Vagina (tissue), 2 donors: ENCODE results near the gene TOB2. TPM values are rescaled to one million over a fixed set of nuclear protein-coding genes. Genes with fewer than 3 reads are reported as not detected.
"Not testable (repeated sequence)": the region's sequence is repeated elsewhere in the genome, so short reads cannot be mapped to it uniquely, and the experiment has no call there.

Experiments used
- DNase-seq, 2 donors: peaks; one replicate each; pipeline ENCODE4 v3.0.0-alpha.2; 2017; ENCODE audit errors: extremely low spot score in 2 of 2
- H3K27ac ChIP-seq: fragments of 200-600 bp; sonication (generic); one replicate; pipeline ENCODE4 v1.5.1; 2019
- H3K27me3 ChIP-seq: fragments of 200-600 bp; sonication (generic); one replicate; pipeline ENCODE4 v1.5.1; 2019
- H3K36me3 ChIP-seq, 2 donors: fragments of 200-600 bp; sonication (generic); one replicate each; pipeline ENCODE4 v1.5.1; 2017 to 2019
- H3K4me1 ChIP-seq: fragments of 200-600 bp; sonication (generic); one replicate; pipeline ENCODE4 v1.5.1; 2019
- H3K4me3 ChIP-seq, 2 donors: fragments of 200-600 bp; sonication (generic); 1 replicate in 1 of 2; 2 replicates in 1 of 2; pipeline ENCODE4 v1.5.1; 2016 to 2019
- H3K9me3 ChIP-seq: fragments of 200-600 bp; sonication (generic); one replicate; pipeline ENCODE4 v1.5.1; 2019
- POLR2A ChIP-seq, 2 donors: fragments of 450-650 bp; IDR thresholded peaks; one replicate each; pipeline ENCODE4 v1.6.1; 2017; ENCODE audit warnings: antibody characterized with exemption in 2 of 2, mild to moderate bottlenecking in 2 of 2, moderate library complexity in 2 of 2
- POLR2AphosphoS5 ChIP-seq, 2 donors: sonication (generic); formaldehyde crosslinking; IDR thresholded peaks; one replicate each; pipeline ENCODE4 v1.9.0; 2017; ENCODE audit warnings: antibody characterized with exemption in 2 of 2, mild to moderate bottlenecking in 2 of 2, low read depth in 1 of 2; ENCODE audit not compliant: insufficient read depth in 1 of 2
- intact Hi-C: fragments of 100-400 bp; cut with DNase I; formaldehyde crosslinking; loops from one replicate; pipeline ENCODE4 v1.15.1; 2023
- total RNA-seq: library from RNA; depleted of rRNA; stranded (reverse); fragments of >200 nt; gene quantifications from one replicate; pipeline ENCODE4 v1.2.3, GENCODE V29; 2016
- TF ChIP-seq, protein P1 (sequence below), 3 experiments: fragments of 450-650 bp in 2 of 3; fragments of 200-600 bp in 1 of 3; sonication (generic) in 1 of 3; IDR thresholded peaks; one replicate each; pipeline ENCODE4 v1.5.1; 2017 to 2019; ENCODE audit warnings: antibody characterized with exemption in 3 of 3, mild to moderate bottlenecking in 2 of 3, moderate library complexity in 2 of 3

TOB2 gene
- total RNA-seq, 1 donor from 2014 or later = 34.9 TPM

DNA sequence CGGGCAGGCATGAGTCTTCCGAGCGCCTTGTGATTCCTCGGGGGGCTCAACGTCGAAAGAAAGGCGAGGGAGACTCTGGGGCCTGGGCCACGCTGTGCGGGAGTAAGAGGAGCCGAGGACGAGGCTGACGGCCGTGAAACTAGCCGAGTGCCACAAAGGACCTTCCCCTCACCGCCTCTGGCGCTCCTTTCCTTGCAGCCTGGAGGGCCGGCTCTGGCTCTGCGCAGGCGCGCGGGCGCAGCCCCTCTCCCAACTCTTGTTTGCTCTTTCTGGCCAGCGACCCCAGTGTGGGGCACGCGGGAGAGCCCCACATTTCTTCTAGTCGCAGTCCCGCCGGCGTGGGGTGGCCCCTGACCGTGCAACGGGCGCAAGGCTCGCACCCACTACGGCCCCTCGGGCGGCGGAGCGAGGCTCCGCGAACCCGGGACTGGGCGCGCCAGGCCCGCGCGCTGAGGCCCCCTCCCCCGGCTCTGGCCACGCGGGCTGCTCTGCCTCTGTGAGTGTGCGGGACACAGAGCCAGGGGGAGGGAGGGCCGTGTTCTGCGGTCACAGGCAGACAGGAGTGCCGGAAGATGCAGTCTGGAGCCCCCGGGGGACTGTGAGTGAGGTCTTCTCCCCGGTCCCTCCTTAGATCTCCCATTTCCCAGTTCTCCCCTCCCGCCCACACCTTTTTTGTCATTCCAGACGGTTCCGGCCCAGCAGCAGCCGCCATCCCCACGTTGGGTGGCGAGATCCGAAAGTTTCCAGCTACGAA lies 1.0 kb upstream of the TOB2 start:
- Histone ChIP-seq H3K4me1 (peaks cover 14% of the 10 kb centered on the region), H3K27me3 (no peaks in the 10 kb centered on the region), H3K4me3 (peak overlapping the region; percentile 91 to 95), H3K9me3 (no peaks in the 10 kb centered on the region), H3K27ac (peak overlapping the region; percentile 99), H3K36me3 (no peaks in the 10 kb centered on the region)
- intact Hi-C loops = no loop called here
- no peak for TF ChIP-seq POLR2AphosphoS5 (IDR thresholded peaks at IDR 0.05; ENCODE audit: insufficient read depth in 1 of 2, low read depth in 1 of 2)
- no peak for TF ChIP-seq POLR2A (IDR thresholded peaks at IDR 0.05)
- TF ChIP-seq, protein P1, sequence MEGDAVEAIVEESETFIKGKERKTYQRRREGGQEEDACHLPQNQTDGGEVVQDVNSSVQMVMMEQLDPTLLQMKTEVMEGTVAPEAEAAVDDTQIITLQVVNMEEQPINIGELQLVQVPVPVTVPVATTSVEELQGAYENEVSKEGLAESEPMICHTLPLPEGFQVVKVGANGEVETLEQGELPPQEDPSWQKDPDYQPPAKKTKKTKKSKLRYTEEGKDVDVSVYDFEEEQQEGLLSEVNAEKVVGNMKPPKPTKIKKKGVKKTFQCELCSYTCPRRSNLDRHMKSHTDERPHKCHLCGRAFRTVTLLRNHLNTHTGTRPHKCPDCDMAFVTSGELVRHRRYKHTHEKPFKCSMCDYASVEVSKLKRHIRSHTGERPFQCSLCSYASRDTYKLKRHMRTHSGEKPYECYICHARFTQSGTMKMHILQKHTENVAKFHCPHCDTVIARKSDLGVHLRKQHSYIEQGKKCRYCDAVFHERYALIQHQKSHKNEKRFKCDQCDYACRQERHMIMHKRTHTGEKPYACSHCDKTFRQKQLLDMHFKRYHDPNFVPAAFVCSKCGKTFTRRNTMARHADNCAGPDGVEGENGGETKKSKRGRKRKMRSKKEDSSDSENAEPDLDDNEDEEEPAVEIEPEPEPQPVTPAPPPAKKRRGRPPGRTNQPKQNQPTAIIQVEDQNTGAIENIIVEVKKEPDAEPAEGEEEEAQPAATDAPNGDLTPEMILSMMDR (IDR thresholded peaks at IDR 0.05) = no peak
- DNase-seq = no peak

DNA sequence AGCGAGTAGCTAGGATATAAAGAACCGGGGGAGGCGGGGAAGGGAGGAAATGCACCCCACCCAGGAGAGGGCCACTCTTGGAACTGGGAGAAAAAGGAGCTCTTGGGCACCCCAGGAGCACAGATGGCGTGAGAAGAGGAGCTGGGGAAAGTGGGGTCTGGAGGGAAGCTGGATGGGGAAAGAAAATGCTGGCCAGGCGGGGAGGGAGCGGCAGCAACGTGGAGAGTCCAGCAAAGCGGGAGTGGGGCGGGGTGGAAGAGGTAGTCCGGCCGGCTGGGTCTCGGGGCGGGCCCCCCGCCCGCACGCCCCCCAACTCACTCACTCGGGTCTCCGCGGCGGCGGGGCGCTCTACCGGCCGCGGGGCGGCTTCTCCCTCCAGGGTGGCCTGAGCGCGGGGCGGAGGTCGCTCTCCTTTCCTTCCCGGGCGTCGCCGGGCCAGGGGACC lies 522 bp downstream of the TOB2 start:
- peaks cover 27% of the 10 kb centered on the region for H3K4me1 ChIP-seq
- no peaks in the 10 kb centered on the region for H3K36me3 ChIP-seq
- intact Hi-C loops = no loop called here
- H3K9me3 ChIP-seq = no peaks in the 10 kb centered on the region
- no peaks in the 10 kb centered on the region for H3K27me3 ChIP-seq
- peak overlapping the region; percentile 99 for H3K27ac ChIP-seq
- peak overlapping the region; percentile 91 to 95 for H3K4me3 ChIP-seq
- no peak for DNase-seq
- TF ChIP-seq POLR2A (IDR thresholded peaks at IDR 0.05) (no peak), POLR2AphosphoS5 (IDR thresholded peaks at IDR 0.05; ENCODE audit: insufficient read depth in 1 of 2, low read depth in 1 of 2) (no peak)
- TF ChIP-seq, protein P1 (IDR thresholded peaks at IDR 0.05) = no peak

DNA sequence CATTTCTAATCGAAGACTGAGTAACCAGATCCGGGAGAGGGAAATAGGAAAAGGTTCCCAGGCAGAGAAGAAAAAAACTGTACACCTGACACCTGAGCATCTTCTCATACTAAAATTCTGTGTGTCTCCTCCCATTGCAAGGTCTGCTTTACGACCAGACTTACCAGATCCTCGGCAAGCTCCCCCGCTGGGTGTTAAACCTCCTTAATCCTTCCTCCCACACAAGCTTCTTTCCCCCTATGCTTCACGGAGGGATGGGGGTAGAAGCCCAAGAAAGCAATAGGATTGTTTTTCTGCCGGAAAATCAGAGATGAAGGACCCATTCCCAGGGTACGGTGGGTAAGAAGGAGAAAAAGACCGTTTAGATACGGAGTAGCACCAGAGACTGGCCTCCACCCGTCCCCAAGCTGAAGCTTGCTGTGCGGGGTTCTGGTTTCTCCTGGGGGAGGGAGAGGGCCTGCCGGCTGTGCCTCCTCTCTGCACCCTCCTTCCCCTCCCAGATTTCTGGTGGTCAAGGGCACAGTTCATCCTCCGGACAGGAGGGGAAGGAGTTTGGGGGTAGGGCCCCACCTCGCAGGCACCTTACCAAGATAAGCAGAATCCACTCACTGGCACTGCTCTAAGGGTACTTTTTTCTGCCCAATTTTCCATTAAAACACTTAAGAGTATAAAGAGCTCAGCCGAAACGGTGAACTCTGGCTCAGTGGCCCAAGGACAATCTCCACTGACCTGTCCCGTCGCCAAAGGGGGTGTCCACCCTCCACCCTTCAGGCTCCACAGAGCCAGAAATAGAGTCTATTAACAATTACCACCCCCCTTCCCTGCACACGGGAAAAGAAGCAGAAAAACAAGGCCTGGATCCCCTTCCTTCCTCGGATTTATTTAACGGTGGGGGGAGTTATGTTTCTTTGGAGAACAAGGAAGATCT lies 1.2 kb downstream of the TOB2 start:
- intact Hi-C loops = no loop called here
- Histone ChIP-seq H3K36me3 (no peaks in the 10 kb centered on the region), H3K4me1 (peaks cover 33% of the 10 kb centered on the region), H3K27ac (peak overlapping the region; percentile 99), H3K4me3 (peak overlapping the region; percentile 91 to 95), H3K27me3 (no peaks in the 10 kb centered on the region), H3K9me3 (no peaks in the 10 kb centered on the region)
- no peak for DNase-seq
- TF ChIP-seq POLR2AphosphoS5 (IDR thresholded peaks at IDR 0.05; ENCODE audit: insufficient read depth in 1 of 2, low read depth in 1 of 2) = no peak

DNA sequence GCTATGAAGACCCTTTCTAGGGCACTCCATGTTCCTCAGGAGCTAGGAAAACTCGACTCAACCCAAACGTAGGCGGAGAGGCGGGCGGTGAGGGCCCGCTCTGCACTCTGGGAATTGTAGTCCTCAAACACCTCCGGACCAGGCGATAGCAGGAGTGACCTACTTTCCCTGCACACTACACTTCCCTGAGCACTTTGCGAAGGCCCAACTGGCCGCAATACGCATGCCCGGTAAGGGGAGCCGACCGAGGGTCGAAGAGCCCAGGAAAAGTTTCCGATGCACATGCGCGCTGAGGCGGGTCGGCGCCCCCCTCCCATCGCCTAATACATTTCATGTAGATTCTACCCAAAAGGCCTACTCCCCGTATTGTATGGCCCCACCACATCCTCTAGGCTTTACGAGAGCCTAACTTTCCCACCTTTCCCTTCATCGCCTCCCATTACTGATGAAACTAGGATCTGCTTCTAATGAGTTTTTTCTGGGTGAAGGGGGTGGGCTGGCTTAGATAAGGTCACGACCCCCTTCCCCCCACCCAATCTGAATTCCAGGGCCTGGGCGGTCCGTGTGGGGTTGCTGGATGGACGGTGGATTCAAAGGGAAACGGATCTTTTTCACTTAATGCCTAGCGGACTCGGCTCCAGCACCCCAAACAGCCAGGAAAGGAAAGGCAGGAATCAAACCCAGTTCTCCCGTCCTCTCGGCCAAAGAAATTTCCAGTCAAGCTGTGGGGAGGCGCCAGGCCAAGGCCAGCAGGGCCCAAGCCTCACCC lies 2.1 kb downstream of the TOB2 start:
- Histone ChIP-seq H3K4me3 (peak overlapping the region; percentile 91 to 95), H3K27ac (peak overlapping the region; percentile 99), H3K27me3 (no peaks in the 10 kb centered on the region), H3K36me3 (no peaks in the 10 kb centered on the region), H3K4me1 (peaks cover 36% of the 10 kb centered on the region), H3K9me3 (no peaks in the 10 kb centered on the region)
- intact Hi-C loops = no loop called here
- DNase-seq = peak in 1 of 2 donors; percentile 99
- TF ChIP-seq POLR2AphosphoS5 (IDR thresholded peaks at IDR 0.05; ENCODE audit: insufficient read depth in 1 of 2, low read depth in 1 of 2) (peak; percentile 93 to 95), POLR2A (IDR thresholded peaks at IDR 0.05) (peak in 1 of 2 donors; percentile 29)
- TF ChIP-seq, protein P1 (IDR thresholded peaks at IDR 0.05) = no peak

DNA sequence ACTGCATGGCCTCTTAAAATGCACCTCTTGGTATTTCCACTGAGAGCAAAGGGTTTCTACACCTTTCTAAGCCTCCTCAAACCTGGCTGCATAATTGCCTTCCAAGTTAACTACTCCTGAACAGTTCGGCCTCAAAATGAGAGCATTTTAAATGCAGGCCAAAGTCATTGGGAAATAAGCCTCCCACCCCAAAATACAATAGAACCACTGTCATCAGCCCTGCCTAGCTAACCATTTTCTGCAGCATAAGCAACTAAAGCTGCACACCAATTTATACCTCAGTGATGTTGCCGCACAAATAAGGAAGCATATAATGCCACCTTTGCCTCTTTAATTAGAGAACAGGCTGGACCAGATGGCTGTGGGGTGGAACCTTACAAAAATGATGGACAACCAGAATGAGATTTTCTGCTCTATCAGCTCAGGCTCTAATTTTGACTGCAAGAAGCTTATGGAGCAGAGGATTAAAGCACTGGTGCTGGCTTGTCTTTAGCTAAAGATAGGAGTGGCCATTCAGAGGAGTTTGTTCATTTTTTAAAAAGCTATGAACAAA lies 4.3 kb downstream of the TOB2 start:
- Histone ChIP-seq H3K4me3 (no peak overlapping the region), H3K27me3 (no peaks in the 10 kb centered on the region), H3K27ac (no peak overlapping the region), H3K36me3 (peaks cover 0 to 1% of the 10 kb centered on the region in 2 donors), H3K9me3 (no peaks in the 10 kb centered on the region), H3K4me1 (peaks cover 44% of the 10 kb centered on the region)
- DNase-seq = no peak
- TF ChIP-seq, protein P1 (IDR thresholded peaks at IDR 0.05) = no peak
- TF ChIP-seq POLR2AphosphoS5 (IDR thresholded peaks at IDR 0.05; ENCODE audit: insufficient read depth in 1 of 2, low read depth in 1 of 2) (no peak), POLR2A (IDR thresholded peaks at IDR 0.05) (no peak)
- intact Hi-C loops = no loop called here

DNA sequence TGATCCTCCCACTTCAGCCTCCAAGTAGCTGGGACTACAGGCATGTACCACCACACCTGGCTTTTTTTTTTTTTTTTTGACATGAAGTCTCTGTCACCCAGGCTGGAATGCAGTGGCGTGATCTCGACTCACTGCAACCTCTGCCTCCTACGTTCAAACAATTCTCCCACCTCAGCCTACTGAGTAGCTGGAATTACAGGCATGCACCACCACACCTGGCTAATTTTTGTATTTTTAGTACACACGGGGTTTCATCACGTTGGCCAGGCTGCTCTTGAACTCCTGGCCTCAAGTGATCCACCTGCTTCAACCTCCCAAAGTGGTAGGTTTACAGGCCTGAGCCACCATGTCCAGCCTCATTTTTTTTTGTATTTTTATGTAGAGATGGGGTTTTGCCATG lies 6.1 kb downstream of the TOB2 start:
- peaks cover 0 to 20% of the 10 kb centered on the region in 2 donors for H3K36me3 ChIP-seq
- H3K4me1 ChIP-seq = peaks cover 54% of the 10 kb centered on the region
- H3K27ac ChIP-seq, intact Hi-C loops, H3K9me3 ChIP-seq, H3K27me3 ChIP-seq, DNase-seq, H3K4me3 ChIP-seq: not testable (repeated sequence)
